HEK293T (cell line): ENCODE measurements around the gene SORBS2.
A peak's percentile ranks its signal among the peaks of the same experiment; 100 is the strongest.

Experiments
- CTCF ChIA-PET: fragments of 350-600 bp; formaldehyde crosslinking; extraction: SDS; loops from one replicate; lab custom pipeline; 2021; ENCODE audit warnings: antibody characterized with exemption, inconsistent platforms; lab: Yijun Ruan, JAX
- POLR2A ChIA-PET: fragments of 350-600 bp; formaldehyde crosslinking; extraction: SDS; loops from one replicate; lab custom pipeline; 2020; ENCODE audit warnings: antibody characterized with exemption, inconsistent platforms; lab: Yijun Ruan, JAX
- DNase-seq: peaks from one replicate; pipeline ENCODE4 v3.0.0; 2012; ENCODE audit warnings: mixed read lengths; ENCODE audit errors: extremely low spot score
- ARNT ChIP-seq: fragments of 450-650 bp; IDR thresholded peaks from 2 replicates; pipeline ENCODE4 v1.6.1; 2017; ENCODE audit warnings: mild to moderate bottlenecking
- BHLHE40 ChIP-seq: fragments of 450-650 bp; IDR thresholded peaks from 2 replicates; pipeline ENCODE4 v1.6.1; 2016; ENCODE audit warnings: mild to moderate bottlenecking, moderate library complexity, borderline replicate concordance
- CTBP1 ChIP-seq: fragments of 450-650 bp; IDR thresholded peaks from 2 replicates; pipeline ENCODE4 v1.6.1; 2016; ENCODE audit warnings: borderline replicate concordance
- ELF4 ChIP-seq: fragments of 450-650 bp; IDR thresholded peaks from 2 replicates; pipeline ENCODE4 v1.6.1; 2017; ENCODE audit warnings: antibody characterized with exemption
- FOXA1 ChIP-seq: fragments of 450-650 bp; IDR thresholded peaks from 2 replicates; pipeline ENCODE4 v1.6.1; 2016; ENCODE audit warnings: mild to moderate bottlenecking
- FOXK2 ChIP-seq: fragments of 450-650 bp; IDR thresholded peaks from 2 replicates; pipeline ENCODE4 v1.6.1; 2016; ENCODE audit warnings: mild to moderate bottlenecking
- FOXM1 ChIP-seq: fragments of 450-650 bp; IDR thresholded peaks from 2 replicates; pipeline ENCODE4 v1.6.1; 2017; ENCODE audit warnings: mild to moderate bottlenecking, borderline replicate concordance
- HDGF ChIP-seq: fragments of 450-650 bp; IDR thresholded peaks from 2 replicates; pipeline ENCODE4 v1.6.1; 2017; ENCODE audit warnings: antibody characterized with exemption, borderline replicate concordance
- L3MBTL2 ChIP-seq: fragments of 450-650 bp; conservative IDR thresholded peaks from 2 replicates; pipeline ENCODE4 v1.6.1; 2016; ENCODE audit warnings: mild to moderate bottlenecking
- LEF1 ChIP-seq: fragments of 450-650 bp; IDR thresholded peaks from 2 replicates; pipeline ENCODE4 v1.6.1; 2017; ENCODE audit warnings: mild to moderate bottlenecking, borderline replicate concordance
- NFRKB ChIP-seq: fragments of 450-650 bp; IDR thresholded peaks from 2 replicates; pipeline ENCODE4 v1.6.1; 2016; ENCODE audit warnings: mild to moderate bottlenecking, moderate library complexity
- SP1 ChIP-seq: fragments of 450-650 bp; IDR thresholded peaks from 2 replicates; pipeline ENCODE4 v1.6.1; 2017
- SUZ12 ChIP-seq: fragments of 450-650 bp; IDR thresholded peaks from 2 replicates; pipeline ENCODE4 v1.6.1; 2016; ENCODE audit warnings: mild to moderate bottlenecking
- TARDBP ChIP-seq: fragments of 450-650 bp; IDR thresholded peaks from 2 replicates; pipeline ENCODE4 v1.6.1; 2016
- ZNF384 ChIP-seq: fragments of 450-650 bp; IDR thresholded peaks from 2 replicates; pipeline ENCODE4 v1.6.1; 2016
- TF ChIP-seq, protein P1 (sequence below): fragments of 450-650 bp; IDR thresholded peaks from 2 replicates; pipeline ENCODE4 v1.6.1; 2016

Gene SORBS2

DNA sequence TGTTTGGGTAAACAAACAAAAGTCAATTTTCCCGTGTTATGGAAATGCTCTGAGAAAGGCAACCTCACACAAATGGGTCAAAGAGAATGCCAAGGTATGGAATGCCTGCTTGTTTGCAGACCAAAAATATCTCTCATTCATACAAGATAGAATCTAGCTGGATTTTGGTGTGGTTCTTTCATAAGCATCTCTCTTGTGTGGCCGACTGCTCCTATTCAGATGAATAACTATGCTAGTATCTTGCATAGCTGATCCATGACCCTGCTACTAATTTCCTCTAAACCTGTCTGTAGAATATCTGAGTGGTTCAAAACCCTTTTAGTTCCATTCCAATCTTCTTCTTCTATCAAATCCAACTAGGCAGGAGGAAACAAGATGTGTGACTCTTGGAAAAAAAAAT is 28.2 kb upstream of the SORBS2 start:
- no peak for DNase-seq
- CTCF ChIA-PET = interaction anchor here (0.9 to 1.4 kb wide), 2 partner anchors 30 to 181 kb away, joined by 3 to 5 read pairs; no protein-coding TSS in a partner anchor
- TF ChIP-seq ARNT (no peak), LEF1 (no peak), ZNF384 (no peak), FOXA1 (no peak), FOXM1 (no peak), NFRKB (no peak), SP1 (no peak), CTBP1 (no peak), FOXK2 (no peak)
- TF ChIP-seq, protein P1, sequence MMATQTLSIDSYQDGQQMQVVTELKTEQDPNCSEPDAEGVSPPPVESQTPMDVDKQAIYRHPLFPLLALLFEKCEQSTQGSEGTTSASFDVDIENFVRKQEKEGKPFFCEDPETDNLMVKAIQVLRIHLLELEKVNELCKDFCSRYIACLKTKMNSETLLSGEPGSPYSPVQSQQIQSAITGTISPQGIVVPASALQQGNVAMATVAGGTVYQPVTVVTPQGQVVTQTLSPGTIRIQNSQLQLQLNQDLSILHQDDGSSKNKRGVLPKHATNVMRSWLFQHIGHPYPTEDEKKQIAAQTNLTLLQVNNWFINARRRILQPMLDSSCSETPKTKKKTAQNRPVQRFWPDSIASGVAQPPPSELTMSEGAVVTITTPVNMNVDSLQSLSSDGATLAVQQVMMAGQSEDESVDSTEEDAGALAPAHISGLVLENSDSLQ = no peak
- POLR2A ChIA-PET = interaction anchor here (1.5 kb wide), 1 partner anchor 11 kb away, joined by 6 read pairs; no protein-coding TSS in a partner anchor

GRCh38 chr4:185839770-185840169 is 27.8 kb upstream of the SORBS2 start:
- POLR2A ChIA-PET = interaction anchor here (0.9 to 2.5 kb wide), 3 partner anchors 8 to 63 kb away, joined by 3 to 10 read pairs (median 6); no protein-coding TSS in a partner anchor
- CTCF ChIA-PET = interaction anchor here (0.9 to 1.4 kb wide), 2 partner anchors 30 to 182 kb away, joined by 3 to 5 read pairs; no protein-coding TSS in a partner anchor
- TF ChIP-seq, protein P1 = peak; percentile 22; the same call in 1 of the 2 replicates
- TF ChIP-seq TARDBP (no peak), CTBP1 (no peak), FOXM1 (no peak), HDGF (no peak), L3MBTL2 (peak; percentile 50)
- DNase-seq = peak; percentile 16

GRCh38 chr4:185839194-185839712 is 27.3 kb upstream of the SORBS2 start:
- POLR2A ChIA-PET = interaction anchor here (0.9 to 2.5 kb wide), 3 partner anchors 9 to 64 kb away, joined by 3 to 10 read pairs (median 6); no protein-coding TSS in a partner anchor
- peak; percentile 34 for DNase-seq
- CTCF ChIA-PET = interaction anchor here (1.4 kb wide), 2 partner anchors 9 to 182 kb away, joined by 5 read pairs; no protein-coding TSS in a partner anchor
- TF ChIP-seq CTBP1 (peak; percentile 75), LEF1 (no peak)

- ChIA-PET CTCF (interaction anchor here (1.4 kb wide), 1 partner anchor 9 kb away, joined by 5 read pairs; no protein-coding TSS in a partner anchor), POLR2A (interaction anchor here (0.7 to 2.5 kb wide), 4 partner anchors 8 to 27 kb away, joined by 5 to 10 read pairs (median 6); partner anchors contain the start of gene SORBS2)
- TF ChIP-seq TARDBP = no peak
- no peak for TF ChIP-seq ARNT
- TF ChIP-seq NFRKB = no peak
- no peak for TF ChIP-seq HDGF
- TF ChIP-seq FOXK2 = no peak
- TF ChIP-seq L3MBTL2 = no peak
- TF ChIP-seq BHLHE40 = no peak
- TF ChIP-seq ELF4 = no peak
- no peak for TF ChIP-seq FOXA1
- TF ChIP-seq LEF1 = no peak
- TF ChIP-seq, protein P1 = no peak
- no peak for TF ChIP-seq SP1
- TF ChIP-seq SUZ12 = no peak
- DNase-seq = no peak
These were observed 26.7 kb upstream of the SORBS2 start for GRCh38 chr4:185838514-185839193.

DNA sequence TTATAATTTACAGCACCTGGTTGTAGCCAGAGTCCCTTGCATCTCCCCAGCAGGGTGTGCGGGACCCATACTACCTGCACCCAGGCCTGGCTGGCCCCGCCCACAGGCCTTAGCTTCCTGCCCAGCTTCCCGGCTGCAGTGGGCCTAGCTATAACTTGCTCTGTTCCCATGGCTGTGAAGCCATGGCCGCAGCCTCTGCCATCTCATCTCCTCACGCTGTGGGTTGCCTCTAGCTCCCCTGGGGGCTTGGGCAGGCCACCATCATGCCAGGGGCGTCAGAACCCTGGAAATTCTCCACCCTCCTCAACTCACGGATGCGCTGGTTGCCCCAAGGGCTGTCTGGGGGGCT is 26.1 kb upstream of the SORBS2 start:
- no peak for DNase-seq
- ChIA-PET CTCF (interaction anchor here (1.4 kb wide), 1 partner anchor 10 kb away, joined by 5 read pairs; no protein-coding TSS in a partner anchor), POLR2A (interaction anchor here (0.7 to 2.5 kb wide), 3 partner anchors 8 to 26 kb away, joined by 5 to 10 read pairs (median 5); partner anchors contain the start of gene SORBS2)
- no peak for TF ChIP-seq CTBP1
- TF ChIP-seq TARDBP = no peak
- TF ChIP-seq L3MBTL2 = no peak
- no peak for TF ChIP-seq ARNT
- no peak for TF ChIP-seq HDGF
- TF ChIP-seq BHLHE40 = no peak
- TF ChIP-seq ZNF384 = no peak
- TF ChIP-seq SUZ12 = no peak
- no peak for TF ChIP-seq FOXA1
- TF ChIP-seq FOXK2 = no peak

GRCh38 chr4:185837415-185838103 is 25.6 kb upstream of the SORBS2 start:
- DNase-seq = no peak
- POLR2A ChIA-PET = interaction anchor here (0.6 to 2.5 kb wide), 4 partner anchors 11 to 82 kb away, joined by 3 to 10 read pairs (median 4); partner anchors contain the start of gene SORBS2
- CTCF ChIA-PET = interaction anchor here (1.0 to 1.4 kb wide), 2 partner anchors 10 to 184 kb away, joined by 5 read pairs; no protein-coding TSS in a partner anchor

More at GRCh38 chr4:185837415-185838103, 25.6 kb upstream of the SORBS2 start:
- TF ChIP-seq NFRKB (no peak), L3MBTL2 (no peak), BHLHE40 (no peak), SP1 (no peak), ZNF384 (no peak), FOXM1 (no peak), CTBP1 (no peak), LEF1 (no peak), HDGF (no peak), SUZ12 (no peak), ELF4 (no peak), FOXK2 (no peak), ARNT (no peak), TARDBP (no peak)
- TF ChIP-seq, protein P1 = no peak
